Keratinocyte (primary cell): ENCODE results near the gene PHRF1. TPM values are rescaled to one million over a fixed set of nuclear protein-coding genes. Genes with fewer than 3 reads are reported as not detected.

Source experiments
- DNase-seq: peaks from one replicate; pipeline ENCODE4 v3.0.0-alpha.2; 2011; ENCODE audit warnings: low read depth, missing footprints, low spot score
- FAIRE-seq: peaks from 2 replicates; lab custom pipeline; 2011; peaks lifted over from hg19 to GRCh38; lab: Jason Lieb, UNC
- H2AFZ ChIP-seq: 2 replicates; pipeline ENCODE4 v1.6.0; 2012; ENCODE audit warnings: low read length, control low read depth, inconsistent platforms; ENCODE audit not compliant: control insufficient read depth
- H3K27ac ChIP-seq: 2 replicates; pipeline ENCODE4 v1.5.1; 2011; ENCODE audit warnings: low read length; ENCODE audit not compliant: control insufficient read depth, insufficient read depth
- H3K27me3 ChIP-seq: 3 replicates; pipeline ENCODE4 v1.6.0; 2011; ENCODE audit warnings: low read length; ENCODE audit not compliant: control insufficient read depth, insufficient read depth; ENCODE audit errors: extremely low read depth
- H3K36me3 ChIP-seq, 2 experiments: 2 replicates in 1 of 2; 3 replicates in 1 of 2; pipeline ENCODE4 v1.5.1; 2011; ENCODE audit warnings: low read length in 2 of 2, mild to moderate bottlenecking in 1 of 2; ENCODE audit not compliant: control insufficient read depth in 2 of 2, insufficient read depth in 2 of 2; ENCODE audit errors: extremely low read depth in 1 of 2
- H3K4me1 ChIP-seq: 3 replicates; pipeline ENCODE4 v1.5.1; 2011; ENCODE audit warnings: low read length; ENCODE audit not compliant: control insufficient read depth, insufficient read depth; ENCODE audit errors: extremely low read depth
- H3K4me2 ChIP-seq: 3 replicates; pipeline ENCODE4 v1.6.0; 2011; ENCODE audit warnings: low read depth, low read length; ENCODE audit not compliant: control insufficient read depth, insufficient read depth; ENCODE audit errors: extremely low read depth
- H3K4me3 ChIP-seq, 3 experiments: fragments of 200-600 bp in 1 of 3; sonication (generic) in 1 of 3; 2 replicates in 2 of 3; 3 replicates in 1 of 3; pipeline ENCODE4 v1.5.1; 2011 to 2016; ENCODE audit warnings: low read length in 3 of 3, mild to moderate bottlenecking in 3 of 3, control low read depth in 2 of 3, inconsistent platforms in 1 of 3, low read depth in 1 of 3, mixed read lengths in 1 of 3, mixed run types in 1 of 3, moderate library complexity in 1 of 3; ENCODE audit not compliant: control insufficient read depth in 2 of 3, insufficient read depth in 2 of 3; ENCODE audit errors: extremely low read depth in 1 of 3
- H3K79me2 ChIP-seq: 2 replicates; pipeline ENCODE4 v1.6.0; 2012; ENCODE audit warnings: low read length; ENCODE audit not compliant: control insufficient read depth, insufficient read depth
- H3K9ac ChIP-seq: 3 replicates; pipeline ENCODE4 v1.6.0; 2011; ENCODE audit warnings: low read length; ENCODE audit not compliant: control insufficient read depth, insufficient read depth; ENCODE audit errors: extremely low read depth
- H3K9me1 ChIP-seq: 3 replicates; pipeline ENCODE4 v1.6.0; 2011; ENCODE audit warnings: low read length; ENCODE audit not compliant: control insufficient read depth, insufficient read depth; ENCODE audit errors: extremely low read depth
- H3K9me3 ChIP-seq: 2 replicates; pipeline ENCODE4 v1.5.1; 2012; ENCODE audit warnings: low read depth, low read length; ENCODE audit not compliant: control insufficient read depth
- H4K20me1 ChIP-seq: 3 replicates; pipeline ENCODE4 v1.6.0; 2011; ENCODE audit warnings: low read length; ENCODE audit not compliant: control insufficient read depth, insufficient read depth; ENCODE audit errors: extremely low read depth
- EZH2 ChIP-seq: IDR thresholded peaks from one replicate; pipeline ENCODE4 v1.6.1; 2012; ENCODE audit warnings: inconsistent platforms, mild to moderate bottlenecking, low read length, moderate library complexity
- dilution Hi-C: fragments of 300-500 bp; cut with MboI; formaldehyde crosslinking; loops from one replicate; pipeline ENCODE4 v1.7.0; 2020; ENCODE audit warnings: low sequenced_read_pairs; ENCODE audit not compliant: extremely low pct_ligation_motif_present
- polyA plus RNA-seq, 5 experiments: library from polyadenylated mRNA; depleted of rRNA in 3 of 5; stranded (reverse) in 3 of 5; stranded (forward) in 1 of 5; unstranded in 1 of 5; fragments of >200 nt; gene quantifications; 1 replicate in 1 of 5; 2 replicates in 3 of 5; 3 replicates in 1 of 5; pipeline versions ENCODE4 v1.2.1 to v1.2.3, GENCODE V29; 2011 to 2012; ENCODE audit warnings: missing spikeins in 2 of 5, low read depth in 1 of 5, low replicate concordance in 1 of 5
- TF ChIP-seq, protein P1 (sequence below), 3 experiments: IDR thresholded peaks in 1 of 3; conservative IDR thresholded peaks in 1 of 3; optimal IDR thresholded peaks in 1 of 3; 2 replicates in 2 of 3; 3 replicates in 1 of 3; pipeline versions ENCODE3 to v1.5.1; 2011; ENCODE audit warnings: low read length in 3 of 3, mild to moderate bottlenecking in 3 of 3, moderate library complexity in 2 of 3, control low read depth in 1 of 3, inconsistent platforms in 1 of 3; ENCODE audit not compliant: insufficient read depth in 2 of 3; ENCODE audit errors: extremely low read depth in 1 of 3

The PHRF1 gene
- polyA plus RNA-seq, 1 donor (not counting 4 experiments of a cell fraction or from before 2014, with no cell fraction given), result 10.7 TPM

DNA sequence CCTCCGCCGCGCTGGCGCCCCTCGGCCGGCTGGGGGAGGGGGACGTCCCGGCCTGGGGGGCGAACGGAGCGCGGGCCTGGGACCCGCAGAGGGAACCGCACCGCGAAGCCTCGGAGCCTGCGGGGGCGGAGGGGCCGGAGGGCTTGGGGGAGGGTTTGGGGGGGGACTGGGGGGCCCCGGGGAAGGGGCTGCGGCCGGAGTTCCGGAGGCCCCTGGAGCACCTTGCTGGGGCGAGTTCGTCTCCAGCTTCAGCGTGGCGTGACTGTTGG, 51.0 kb downstream of the PHRF1 start:
- no peak for DNase-seq
- H2AFZ ChIP-seq, result no peak overlapping the region
- no peak overlapping the region for H3K27ac ChIP-seq
- H3K27me3 ChIP-seq, result no peaks in the 10 kb centered on the region
- no peak overlapping the region for H3K4me2 ChIP-seq
- no peaks in the 10 kb centered on the region for H3K4me1 ChIP-seq
- H3K4me3 ChIP-seq, result no peak overlapping the region
- no peaks in the 10 kb centered on the region for H4K20me1 ChIP-seq
- H3K9ac ChIP-seq, result no peak overlapping the region
- TF ChIP-seq, protein P1, sequence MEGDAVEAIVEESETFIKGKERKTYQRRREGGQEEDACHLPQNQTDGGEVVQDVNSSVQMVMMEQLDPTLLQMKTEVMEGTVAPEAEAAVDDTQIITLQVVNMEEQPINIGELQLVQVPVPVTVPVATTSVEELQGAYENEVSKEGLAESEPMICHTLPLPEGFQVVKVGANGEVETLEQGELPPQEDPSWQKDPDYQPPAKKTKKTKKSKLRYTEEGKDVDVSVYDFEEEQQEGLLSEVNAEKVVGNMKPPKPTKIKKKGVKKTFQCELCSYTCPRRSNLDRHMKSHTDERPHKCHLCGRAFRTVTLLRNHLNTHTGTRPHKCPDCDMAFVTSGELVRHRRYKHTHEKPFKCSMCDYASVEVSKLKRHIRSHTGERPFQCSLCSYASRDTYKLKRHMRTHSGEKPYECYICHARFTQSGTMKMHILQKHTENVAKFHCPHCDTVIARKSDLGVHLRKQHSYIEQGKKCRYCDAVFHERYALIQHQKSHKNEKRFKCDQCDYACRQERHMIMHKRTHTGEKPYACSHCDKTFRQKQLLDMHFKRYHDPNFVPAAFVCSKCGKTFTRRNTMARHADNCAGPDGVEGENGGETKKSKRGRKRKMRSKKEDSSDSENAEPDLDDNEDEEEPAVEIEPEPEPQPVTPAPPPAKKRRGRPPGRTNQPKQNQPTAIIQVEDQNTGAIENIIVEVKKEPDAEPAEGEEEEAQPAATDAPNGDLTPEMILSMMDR (optimal IDR thresholded peaks at IDR 0.05 in 1 of 3, IDR thresholded peaks at IDR 0.05 in 1 of 3, conservative IDR thresholded peaks at IDR 0.05 in 1 of 3; ENCODE audit: extremely low read depth in 1 of 3, insufficient read depth in 2 of 3, low read length in 3 of 3), result no peak
- no peak for TF ChIP-seq EZH2
- no peak for FAIRE-seq
- no peaks in the 10 kb centered on the region for H3K79me2 ChIP-seq
- no peaks in the 10 kb centered on the region for H3K36me3 ChIP-seq
- no peaks in the 10 kb centered on the region for H3K9me1 ChIP-seq
- H3K9me3 ChIP-seq, result no peaks in the 10 kb centered on the region
- dilution Hi-C loops, result no loop called here

DNA sequence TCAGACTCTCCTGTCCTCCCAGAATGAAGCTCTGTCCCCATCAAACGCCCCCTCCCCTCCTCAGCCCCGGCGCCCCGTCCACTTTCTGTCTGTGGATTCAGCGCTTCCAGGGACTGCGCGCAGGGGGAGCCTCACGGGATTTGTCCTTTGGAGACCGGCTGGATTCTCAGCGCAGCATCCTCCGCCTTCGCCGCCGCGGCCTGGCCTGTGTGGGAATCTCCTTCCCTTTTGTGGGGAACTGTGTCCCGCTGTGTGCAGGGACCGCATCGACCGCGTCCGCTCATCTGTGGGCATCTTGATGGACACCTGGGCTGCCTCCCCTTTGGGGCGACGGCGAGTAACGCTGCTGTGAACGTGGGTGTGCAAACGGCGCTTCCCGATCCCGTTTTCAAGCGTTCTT, 51.8 kb downstream of the PHRF1 start:
- no peak overlapping the region for H3K27ac ChIP-seq
- H3K27me3 ChIP-seq, result no peaks in the 10 kb centered on the region
- dilution Hi-C loops, result no loop called here
- no peaks in the 10 kb centered on the region for H4K20me1 ChIP-seq
- H3K9me3 ChIP-seq, result no peaks in the 10 kb centered on the region
- H3K9ac ChIP-seq, result no peak overlapping the region
- no peak overlapping the region for H3K4me2 ChIP-seq
- peaks cover 0 to 3% of the 10 kb centered on the region in 2 experiments for H3K36me3 ChIP-seq
- no peak overlapping the region for H2AFZ ChIP-seq
- no peaks in the 10 kb centered on the region for H3K9me1 ChIP-seq
- FAIRE-seq, result no peak
- DNase-seq, result no peak
- no peaks in the 10 kb centered on the region for H3K4me1 ChIP-seq
- TF ChIP-seq, protein P1 (optimal IDR thresholded peaks at IDR 0.05 in 1 of 3, IDR thresholded peaks at IDR 0.05 in 1 of 3, conservative IDR thresholded peaks at IDR 0.05 in 1 of 3; ENCODE audit: extremely low read depth in 1 of 3, insufficient read depth in 2 of 3, low read length in 3 of 3), result no peak
- no peak for TF ChIP-seq EZH2
- H3K4me3 ChIP-seq, result no peak overlapping the region
- H3K79me2 ChIP-seq, result no peaks in the 10 kb centered on the region
